ENCODE measurements around the gene PTGR2. TPM values are rescaled to one million over a fixed set of nuclear protein-coding genes. Genes with fewer than 3 reads are reported as not detected.
"Not testable (repeated sequence)": the region's sequence is repeated elsewhere in the genome, so short reads cannot be mapped to it uniquely, and the experiment has no call there.

Gene PTGR2
- total RNA-seq, 4 donors from 2014 or later = 16.3 to 43.3 (median 27.3) TPM

DNA sequence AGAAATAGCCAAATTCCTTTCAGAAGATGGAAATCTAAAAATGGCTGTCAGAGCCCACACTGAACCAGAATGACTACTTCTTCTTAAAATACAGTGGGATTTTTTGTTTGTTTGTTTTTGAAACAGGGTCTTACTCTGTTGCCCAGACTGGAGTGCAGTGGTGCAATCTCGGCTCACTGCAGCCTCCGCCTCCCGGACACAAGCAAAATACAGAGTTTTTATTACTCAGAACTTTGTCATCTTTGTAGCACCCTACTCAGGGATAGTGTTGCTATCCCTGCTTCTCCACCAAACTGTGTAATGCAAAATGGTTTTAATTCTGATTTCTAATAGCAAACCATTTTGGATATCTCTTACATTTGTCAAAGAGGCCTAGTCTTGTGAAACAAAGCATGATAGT is 51.4 kb downstream of the PTGR2 start:
- no peaks in the 10 kb centered on the region for H3K27me3 ChIP-seq
- no peak for DNase-seq
- intact Hi-C loops (cut with DNase I) = no loop called here
- H3K4me1 ChIP-seq = no peaks in the 10 kb centered on the region
- no peaks in the 10 kb centered on the region for H3K9me3 ChIP-seq
- TF ChIP-seq, protein P1, sequence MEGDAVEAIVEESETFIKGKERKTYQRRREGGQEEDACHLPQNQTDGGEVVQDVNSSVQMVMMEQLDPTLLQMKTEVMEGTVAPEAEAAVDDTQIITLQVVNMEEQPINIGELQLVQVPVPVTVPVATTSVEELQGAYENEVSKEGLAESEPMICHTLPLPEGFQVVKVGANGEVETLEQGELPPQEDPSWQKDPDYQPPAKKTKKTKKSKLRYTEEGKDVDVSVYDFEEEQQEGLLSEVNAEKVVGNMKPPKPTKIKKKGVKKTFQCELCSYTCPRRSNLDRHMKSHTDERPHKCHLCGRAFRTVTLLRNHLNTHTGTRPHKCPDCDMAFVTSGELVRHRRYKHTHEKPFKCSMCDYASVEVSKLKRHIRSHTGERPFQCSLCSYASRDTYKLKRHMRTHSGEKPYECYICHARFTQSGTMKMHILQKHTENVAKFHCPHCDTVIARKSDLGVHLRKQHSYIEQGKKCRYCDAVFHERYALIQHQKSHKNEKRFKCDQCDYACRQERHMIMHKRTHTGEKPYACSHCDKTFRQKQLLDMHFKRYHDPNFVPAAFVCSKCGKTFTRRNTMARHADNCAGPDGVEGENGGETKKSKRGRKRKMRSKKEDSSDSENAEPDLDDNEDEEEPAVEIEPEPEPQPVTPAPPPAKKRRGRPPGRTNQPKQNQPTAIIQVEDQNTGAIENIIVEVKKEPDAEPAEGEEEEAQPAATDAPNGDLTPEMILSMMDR (IDR thresholded peaks at IDR 0.05) = no peak
- no peak for TF ChIP-seq POLR2A (IDR thresholded peaks at IDR 0.05)
- 61 to 100% methylated on average over 3 of the region's 3 CpGs for WGBS, 2 donors
- H3K36me3 ChIP-seq = peaks cover 43 to 53% of the 10 kb centered on the region in 2 donors
- no peak overlapping the region for H3K27ac ChIP-seq
- H3K4me3 ChIP-seq (replicated peaks in 1 of 3) = no peak overlapping the region

GRCh38 chr14:73909681-73910080 is 58.0 kb downstream of the PTGR2 start:
- no peak for DNase-seq
- H3K27ac ChIP-seq = no peak overlapping the region
- H3K27me3 ChIP-seq = no peaks in the 10 kb centered on the region
- intact Hi-C loops (cut with DNase I) = no loop called here
- H3K36me3 ChIP-seq = peaks cover 39 to 42% of the 10 kb centered on the region in 2 donors
- no peaks in the 10 kb centered on the region for H3K9me3 ChIP-seq
- 100% methylated on average over 1 of the region's 1 CpG for WGBS, 2 donors
- H3K4me3 ChIP-seq (replicated peaks in 1 of 3) = no peak overlapping the region
- TF ChIP-seq POLR2A (IDR thresholded peaks at IDR 0.05) = no peak
- TF ChIP-seq, protein P1 (IDR thresholded peaks at IDR 0.05) = no peak
- H3K4me1 ChIP-seq = no peaks in the 10 kb centered on the region

DNA sequence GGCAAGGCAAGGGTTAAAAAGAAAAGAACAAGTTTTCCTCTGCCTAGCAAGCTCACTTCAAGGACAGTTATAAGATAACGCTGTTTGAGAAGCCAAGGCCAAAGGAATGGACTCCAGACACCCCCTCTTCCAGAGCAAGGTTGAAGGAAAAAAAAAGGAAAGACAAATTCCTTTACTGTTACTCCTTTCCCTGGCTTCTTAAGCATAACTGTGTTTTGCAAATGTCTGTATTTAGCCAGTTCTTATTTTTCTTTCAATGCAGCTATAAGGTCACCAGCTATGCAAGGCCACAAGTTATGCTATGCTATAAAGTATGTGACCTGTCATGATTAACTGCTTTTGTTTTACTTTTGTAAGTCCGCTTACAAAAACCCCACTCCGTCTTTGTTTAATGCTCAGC is 61.6 kb downstream of the PTGR2 start:
- peaks cover 17 to 20% of the 10 kb centered on the region in 2 donors for H3K36me3 ChIP-seq
- no peak for DNase-seq

GRCh38 chr14:73916324-73916723 is 64.7 kb downstream of the PTGR2 start:
- Histone ChIP-seq H3K4me3 (replicated peaks in 1 of 3) (no peak overlapping the region), H3K9me3 (no peaks in the 10 kb centered on the region), H3K27ac (no peak overlapping the region), H3K4me1 (no peaks in the 10 kb centered on the region), H3K36me3 (peaks cover 21% of the 10 kb centered on the region in 2 donors), H3K27me3 (no peaks in the 10 kb centered on the region)
- TF ChIP-seq POLR2A (IDR thresholded peaks at IDR 0.05) = no peak
- TF ChIP-seq, protein P1 (IDR thresholded peaks at IDR 0.05) = no peak
- intact Hi-C loops (cut with DNase I) = no loop called here
- WGBS, 2 donors = 92 to 94% methylated on average over 6 of the region's 6 CpGs
- DNase-seq = no peak

More for the DNA sequence above, 61.6 kb downstream of the PTGR2 start:
- Histone ChIP-seq H3K27me3 (no peaks in the 10 kb centered on the region), H3K4me3 (replicated peaks in 1 of 3) (no peak overlapping the region), H3K27ac (no peak overlapping the region), H3K9me3 (no peaks in the 10 kb centered on the region), H3K4me1 (no peaks in the 10 kb centered on the region)
- TF ChIP-seq, protein P1 (IDR thresholded peaks at IDR 0.05) = no peak
- no peak for TF ChIP-seq POLR2A (IDR thresholded peaks at IDR 0.05)
- WGBS, 2 donors = 87 to 88% methylated on average over 3 of the region's 3 CpGs
- intact Hi-C loops (cut with DNase I) = no loop called here

DNA sequence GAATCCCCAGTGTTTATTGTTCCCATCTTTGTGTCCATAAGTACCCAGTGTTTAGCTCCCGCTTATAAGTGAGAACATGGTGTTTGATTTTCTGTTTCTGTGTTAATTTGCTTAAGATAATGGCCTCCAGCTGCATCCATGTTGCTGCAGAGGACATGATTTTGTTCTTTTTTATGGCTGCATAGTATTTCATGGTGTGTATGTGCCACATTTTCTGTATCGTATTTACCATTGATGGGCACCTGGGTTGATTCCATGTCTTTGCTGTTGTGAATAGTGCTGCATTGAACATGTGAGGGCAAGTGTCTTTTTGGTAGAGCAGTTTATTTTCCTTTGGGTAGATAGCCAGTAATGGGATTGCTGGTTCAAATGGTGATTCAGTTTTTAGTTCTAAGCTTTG is 67.8 kb downstream of the PTGR2 start:
- H3K4me3 ChIP-seq (replicated peaks in 1 of 3); H3K27ac ChIP-seq; H3K27me3 ChIP-seq; H3K4me1 ChIP-seq; H3K9me3 ChIP-seq; intact Hi-C loops (cut with DNase I); DNase-seq: not testable (repeated sequence)
- H3K36me3 ChIP-seq = peaks cover 34 to 43% of the 10 kb centered on the region in 2 donors
- WGBS, 2 donors = 95% methylated on average over 2 of the region's 2 CpGs

DNA sequence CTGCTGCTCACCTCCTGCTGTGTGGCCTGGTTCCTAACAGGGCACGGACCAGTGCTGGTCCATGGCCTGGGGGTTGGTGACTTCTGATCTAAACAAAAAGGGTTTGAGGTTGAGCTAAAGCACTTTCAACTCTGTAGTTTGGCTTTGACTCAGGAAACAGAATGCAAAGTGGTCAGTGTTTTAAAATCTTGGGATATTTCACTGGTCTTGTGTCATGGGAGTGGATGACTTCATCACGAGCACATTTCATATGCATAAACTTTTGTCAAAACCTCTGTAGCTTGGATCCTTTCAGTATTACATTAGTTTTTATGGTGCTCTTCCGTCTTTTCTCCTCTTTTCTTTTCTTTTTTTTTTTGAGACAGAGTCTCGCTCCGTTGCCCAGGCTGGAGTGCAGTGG is 72.7 kb downstream of the PTGR2 start:
- H3K27me3 ChIP-seq = no peaks in the 10 kb centered on the region
- H3K9me3 ChIP-seq = no peaks in the 10 kb centered on the region
- H3K27ac ChIP-seq = no peak overlapping the region
- no peak for DNase-seq
- intact Hi-C loops (cut with DNase I) = no loop called here
- H3K4me1 ChIP-seq = no peaks in the 10 kb centered on the region
- no peak overlapping the region for H3K4me3 ChIP-seq (replicated peaks in 1 of 3)
- WGBS, 2 donors = 78 to 93% methylated on average over 5 of the region's 5 CpGs
- no peak for TF ChIP-seq POLR2A (IDR thresholded peaks at IDR 0.05)
- TF ChIP-seq, protein P1 (IDR thresholded peaks at IDR 0.05) = no peak
- peaks cover 56 to 69% of the 10 kb centered on the region in 2 donors for H3K36me3 ChIP-seq

Measured in thyroid gland (tissue), 4 donors.